Prostate gland (tissue), 2 donors: ENCODE results near the gene SGCD.

ENCODE experiments used
- CTCF ChIP-seq, 4 experiments: fragments of 200-600 bp in 2 of 4; fragments of 450-650 bp in 2 of 4; sonication (generic) in 2 of 4; IDR thresholded peaks; 1 replicate in 3 of 4; 2 replicates in 1 of 4; pipeline ENCODE4 v1.5.1; 2016 to 2019; ENCODE audit warnings: antibody characterized with exemption in 4 of 4, mild to moderate bottlenecking in 2 of 4, moderate library complexity in 2 of 4
- POLR2A ChIP-seq: fragments of 450-650 bp; IDR thresholded peaks from one replicate; pipeline ENCODE4 v1.6.1; 2016; ENCODE audit warnings: antibody characterized with exemption, mild to moderate bottlenecking
- POLR2AphosphoS5 ChIP-seq: sonication (generic); formaldehyde crosslinking; IDR thresholded peaks from one replicate; pipeline ENCODE4 v1.6.1; 2017; ENCODE audit warnings: antibody characterized with exemption

- TF ChIP-seq POLR2AphosphoS5: no peak
- no peak for TF ChIP-seq CTCF (IDR thresholded peaks at IDR 0.05)
- no peak for TF ChIP-seq POLR2A
These were observed 304.0 kb downstream of the SGCD start for GRCh38 chr5:156631005-156631404.
